ENCODE measurements around the gene EP400.

DNA sequence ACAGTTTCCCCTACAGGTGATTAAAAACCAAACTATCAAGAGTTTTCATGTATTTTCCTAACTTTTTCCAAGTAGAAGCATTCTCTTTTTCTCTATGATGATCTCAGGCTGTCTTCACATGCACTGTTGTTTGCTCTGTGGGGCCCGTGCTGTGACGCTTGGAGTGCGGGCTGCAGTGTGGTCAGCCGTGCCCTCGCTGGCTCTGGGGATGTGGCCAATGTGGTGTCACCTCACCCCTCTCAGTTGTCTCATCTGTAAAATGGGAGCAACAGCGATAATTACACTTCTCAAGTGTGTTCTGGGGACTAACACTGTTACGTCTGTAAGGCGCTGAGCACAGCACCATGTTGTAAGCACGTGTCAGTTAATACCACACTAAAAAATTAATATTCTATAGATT, 165.8 kb downstream of the EP400 start:
- TF ChIP-seq POLR2A (IDR thresholded peaks at IDR 0.05; ENCODE audit: low read depth, low read length) = no peak
- TF ChIP-seq, protein P1, sequence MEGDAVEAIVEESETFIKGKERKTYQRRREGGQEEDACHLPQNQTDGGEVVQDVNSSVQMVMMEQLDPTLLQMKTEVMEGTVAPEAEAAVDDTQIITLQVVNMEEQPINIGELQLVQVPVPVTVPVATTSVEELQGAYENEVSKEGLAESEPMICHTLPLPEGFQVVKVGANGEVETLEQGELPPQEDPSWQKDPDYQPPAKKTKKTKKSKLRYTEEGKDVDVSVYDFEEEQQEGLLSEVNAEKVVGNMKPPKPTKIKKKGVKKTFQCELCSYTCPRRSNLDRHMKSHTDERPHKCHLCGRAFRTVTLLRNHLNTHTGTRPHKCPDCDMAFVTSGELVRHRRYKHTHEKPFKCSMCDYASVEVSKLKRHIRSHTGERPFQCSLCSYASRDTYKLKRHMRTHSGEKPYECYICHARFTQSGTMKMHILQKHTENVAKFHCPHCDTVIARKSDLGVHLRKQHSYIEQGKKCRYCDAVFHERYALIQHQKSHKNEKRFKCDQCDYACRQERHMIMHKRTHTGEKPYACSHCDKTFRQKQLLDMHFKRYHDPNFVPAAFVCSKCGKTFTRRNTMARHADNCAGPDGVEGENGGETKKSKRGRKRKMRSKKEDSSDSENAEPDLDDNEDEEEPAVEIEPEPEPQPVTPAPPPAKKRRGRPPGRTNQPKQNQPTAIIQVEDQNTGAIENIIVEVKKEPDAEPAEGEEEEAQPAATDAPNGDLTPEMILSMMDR (conservative IDR thresholded peaks at IDR 0.05; ENCODE audit: low read depth, low read length) = no peak
- TF ChIP-seq CHD1 (IDR thresholded peaks at IDR 0.05; ENCODE audit: low read depth, low read length) = no peak
- TF ChIP-seq RFX5 (IDR thresholded peaks at IDR 0.05; ENCODE audit: low read depth, low read length) = no peak
- TF ChIP-seq, protein P2, sequence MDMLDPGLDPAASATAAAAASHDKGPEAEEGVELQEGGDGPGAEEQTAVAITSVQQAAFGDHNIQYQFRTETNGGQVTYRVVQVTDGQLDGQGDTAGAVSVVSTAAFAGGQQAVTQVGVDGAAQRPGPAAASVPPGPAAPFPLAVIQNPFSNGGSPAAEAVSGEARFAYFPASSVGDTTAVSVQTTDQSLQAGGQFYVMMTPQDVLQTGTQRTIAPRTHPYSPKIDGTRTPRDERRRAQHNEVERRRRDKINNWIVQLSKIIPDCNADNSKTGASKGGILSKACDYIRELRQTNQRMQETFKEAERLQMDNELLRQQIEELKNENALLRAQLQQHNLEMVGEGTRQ (IDR thresholded peaks at IDR 0.05; ENCODE audit: low read depth, low read length) = no peak
- TF ChIP-seq CEBPB (IDR thresholded peaks at IDR 0.05; ENCODE audit: low read depth, low read length) = no peak
- TF ChIP-seq, protein P3, sequence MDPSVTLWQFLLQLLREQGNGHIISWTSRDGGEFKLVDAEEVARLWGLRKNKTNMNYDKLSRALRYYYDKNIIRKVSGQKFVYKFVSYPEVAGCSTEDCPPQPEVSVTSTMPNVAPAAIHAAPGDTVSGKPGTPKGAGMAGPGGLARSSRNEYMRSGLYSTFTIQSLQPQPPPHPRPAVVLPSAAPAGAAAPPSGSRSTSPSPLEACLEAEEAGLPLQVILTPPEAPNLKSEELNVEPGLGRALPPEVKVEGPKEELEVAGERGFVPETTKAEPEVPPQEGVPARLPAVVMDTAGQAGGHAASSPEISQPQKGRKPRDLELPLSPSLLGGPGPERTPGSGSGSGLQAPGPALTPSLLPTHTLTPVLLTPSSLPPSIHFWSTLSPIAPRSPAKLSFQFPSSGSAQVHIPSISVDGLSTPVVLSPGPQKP (IDR thresholded peaks at IDR 0.05; ENCODE audit: borderline replicate concordance, low read depth, low read length) = no peak
- no peak for TF ChIP-seq MXI1 (IDR thresholded peaks at IDR 0.05; ENCODE audit: borderline replicate concordance, low read depth, low read length)
- no peak for TF ChIP-seq NFE2L2 (IDR thresholded peaks at IDR 0.05; ENCODE audit: low read depth, low read length)
- TF ChIP-seq SMC3 (IDR thresholded peaks at IDR 0.05; ENCODE audit: low read depth, low read length) = no peak
- no peak for TF ChIP-seq RAD21 (IDR thresholded peaks at IDR 0.05; ENCODE audit: low read length)
- TF ChIP-seq FOS (IDR thresholded peaks at IDR 0.05; ENCODE audit: low read depth, low read length) = no peak
- TF ChIP-seq BHLHE40 (IDR thresholded peaks at IDR 0.05; ENCODE audit: low read depth, low read length) = no peak
